ENCODE measurements around the gene OR2M2.

OR2M2 gene

DNA sequence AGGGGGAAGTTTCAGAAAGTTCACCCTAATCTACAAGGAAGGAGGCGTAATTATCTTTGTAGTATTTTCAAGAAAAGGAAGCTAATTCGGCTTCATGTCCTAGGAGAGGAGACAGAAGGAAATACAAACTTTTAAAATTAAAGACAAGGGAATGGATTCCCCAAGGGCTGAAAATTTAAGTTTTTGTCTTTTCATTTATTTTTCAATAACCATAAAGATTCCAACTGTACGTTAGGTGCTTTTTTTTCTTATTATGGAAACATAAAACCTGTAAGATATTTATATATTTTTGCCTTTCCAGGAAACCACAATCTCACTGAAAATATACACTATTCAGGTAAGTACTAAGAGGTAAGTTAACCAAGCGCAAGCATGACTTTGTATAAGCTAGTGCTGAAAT, 22.3 kb downstream of the OR2M2 start, which contains the start of gene OR2M3:
Gene OR2M3, plus strand, starts transcription at position 301 of the 400 bp plus-strand sequence. CDS start 5,803 bp downstream, outside the sequence.
- Mint-ChIP-seq H3K4me3 (no peak within 1 kb of the TSS), H3K36me3 (ENCODE audit: low read depth) (no peaks in the 10 kb centered on the region), H3K27ac (no peak within 1 kb of the TSS), H3K9me3 (peaks cover 6% of the 10 kb centered on the region), H3K27me3 (ENCODE audit: low read depth) (no peaks in the 10 kb centered on the region), H3K4me1 (ENCODE audit: low read depth) (no peaks in the 10 kb centered on the region)

DNA sequence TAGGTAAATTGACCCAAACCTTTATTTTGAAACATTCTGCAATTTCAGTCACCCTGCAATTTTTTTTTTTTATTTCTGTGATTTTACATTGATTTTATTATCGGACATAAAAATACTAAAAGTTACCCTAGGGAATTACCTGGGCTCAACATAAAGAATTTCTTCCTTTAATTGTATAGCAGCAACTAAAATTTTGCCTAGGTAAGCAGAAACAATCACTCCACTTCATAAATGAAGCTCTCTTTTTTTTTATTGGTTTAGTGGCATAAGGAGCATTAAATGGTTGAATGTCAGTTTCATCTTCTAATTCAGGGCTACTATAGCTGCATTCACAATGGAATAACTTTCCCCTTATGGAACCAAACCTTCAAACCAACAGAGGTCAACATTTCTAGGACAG, 41.3 kb downstream of the OR2M2 start:
- Mint-ChIP-seq H3K36me3 (ENCODE audit: low read depth) (no peaks in the 10 kb centered on the region), H3K27me3 (ENCODE audit: low read depth) (no peaks in the 10 kb centered on the region), H3K27ac (no peak overlapping the region), H3K4me1 (ENCODE audit: low read depth) (no peaks in the 10 kb centered on the region), H3K9me3 (no peaks in the 10 kb centered on the region), H3K4me3 (no peak overlapping the region)

DNA sequence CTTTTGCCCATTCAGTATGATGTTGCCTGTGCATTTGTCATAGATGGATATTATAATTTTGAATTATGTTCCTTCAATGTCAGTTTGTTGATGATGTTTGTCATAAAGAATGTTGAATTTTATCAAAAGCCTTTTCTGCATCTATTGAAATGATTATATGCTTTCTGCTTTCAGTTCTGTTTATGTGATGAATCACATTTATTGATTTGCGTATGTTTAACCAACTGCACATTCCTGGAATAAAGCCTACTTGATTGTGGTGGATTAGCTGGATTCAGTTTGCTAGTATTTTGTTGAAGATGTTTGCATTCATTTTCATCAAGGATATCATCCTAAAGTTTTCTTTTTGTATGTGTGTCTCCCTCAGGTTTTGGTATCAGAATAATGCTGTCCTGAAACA, 50.9 kb downstream of the OR2M2 start:
- Mint-ChIP-seq H3K9me3 (no peaks in the 10 kb centered on the region), H3K27ac (no peak overlapping the region), H3K36me3 (ENCODE audit: low read depth) (no peaks in the 10 kb centered on the region), H3K4me3 (no peak overlapping the region), H3K27me3 (ENCODE audit: low read depth) (no peaks in the 10 kb centered on the region), H3K4me1 (ENCODE audit: low read depth) (no peaks in the 10 kb centered on the region)

DNA sequence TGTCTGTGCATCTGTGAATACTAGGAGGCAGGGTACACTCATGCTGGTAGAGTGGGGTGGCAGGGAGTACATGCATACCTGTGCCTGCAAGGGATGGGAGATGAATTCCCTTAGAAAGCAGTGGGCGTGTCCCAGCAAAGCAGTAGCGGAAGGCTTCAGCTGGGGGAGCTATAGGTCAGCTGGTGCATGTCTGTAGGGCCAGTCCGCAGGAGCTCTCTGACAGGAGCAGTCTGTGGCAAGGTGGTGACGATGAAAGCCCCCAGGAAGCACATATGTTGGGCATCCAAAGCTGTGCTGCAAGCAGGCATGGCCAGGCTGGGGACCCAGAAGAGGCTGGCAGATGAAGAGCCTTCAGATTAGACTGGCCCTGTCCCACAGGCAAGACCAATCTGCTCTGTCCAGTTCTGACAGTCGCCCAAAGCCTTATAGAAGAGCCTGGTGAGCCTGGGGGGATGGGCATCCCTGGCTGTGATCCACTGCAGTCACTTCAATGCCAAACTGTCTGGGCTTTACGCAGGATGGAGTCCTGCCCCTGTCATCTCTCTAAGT, 54.8 kb downstream of the OR2M2 start:
- H3K36me3 Mint-ChIP-seq (ENCODE audit: low read depth): no peaks in the 10 kb centered on the region
- H3K4me3 Mint-ChIP-seq: no peak overlapping the region
- H3K27me3 Mint-ChIP-seq (ENCODE audit: low read depth): no peaks in the 10 kb centered on the region
- H3K4me1 Mint-ChIP-seq (ENCODE audit: low read depth): no peaks in the 10 kb centered on the region
- no peaks in the 10 kb centered on the region for H3K9me3 Mint-ChIP-seq
- H3K27ac Mint-ChIP-seq: no peak overlapping the region
